Endodermal cell (in vitro differentiated cells): ENCODE data around the gene ARHGEF39. TPM values are rescaled to one million over a fixed set of nuclear protein-coding genes. Genes with fewer than 3 reads are reported as not detected.

Experiments used
- DNase-seq: peaks from one replicate; pipeline ENCODE4 v3.0.0-alpha.2; 2017
- H3K27ac ChIP-seq: 2 replicates; pipeline ENCODE4 v1.5.1; 2013; ENCODE audit warnings: mild to moderate bottlenecking, low read depth, low read length, moderate library complexity
- H3K27me3 ChIP-seq: 2 replicates; pipeline ENCODE4 v1.6.1; 2013; ENCODE audit warnings: mild to moderate bottlenecking, low read length, moderate library complexity; ENCODE audit not compliant: insufficient read depth, control insufficient read depth, poor library complexity, severe bottlenecking
- H3K36me3 ChIP-seq: 2 replicates; pipeline ENCODE4 v1.7.0; 2013; ENCODE audit warnings: mild to moderate bottlenecking, low read length, moderate library complexity; ENCODE audit not compliant: control insufficient read depth, insufficient read depth
- H3K4me1 ChIP-seq: one replicate; pipeline ENCODE4 v1.7.0; 2013; ENCODE audit warnings: low read length; ENCODE audit not compliant: control insufficient read depth, insufficient read depth
- H3K4me3 ChIP-seq: 2 replicates; pipeline ENCODE4 v1.5.1; 2013; ENCODE audit warnings: mild to moderate bottlenecking, low read length, moderate library complexity
- H3K9ac ChIP-seq: 2 replicates; pipeline ENCODE4 v1.6.1; 2013; ENCODE audit warnings: mild to moderate bottlenecking, low read length, moderate library complexity; ENCODE audit not compliant: poor library complexity, severe bottlenecking; ENCODE audit errors: extremely low read depth
- H3K9me3 ChIP-seq: 2 replicates; pipeline ENCODE4 v1.6.1; 2013; ENCODE audit warnings: mild to moderate bottlenecking, low read length, moderate library complexity; ENCODE audit not compliant: control insufficient read depth
- H3K27ac Mint-ChIP-seq: 2 replicates; pipeline ENCODE4 v1.8.0; 2020; ENCODE audit warnings: mixed read lengths
- H3K27me3 Mint-ChIP-seq: 2 replicates; pipeline ENCODE4 v1.8.0; 2021; ENCODE audit warnings: mild to moderate bottlenecking, mixed read lengths; ENCODE audit not compliant: insufficient read depth
- H3K36me3 Mint-ChIP-seq: 2 replicates; pipeline ENCODE4 v1.8.0; 2020; ENCODE audit warnings: low read depth, mixed read lengths
- H3K4me1 Mint-ChIP-seq: 2 replicates; pipeline ENCODE4 v1.8.0; 2020; ENCODE audit warnings: mixed read lengths
- H3K4me3 Mint-ChIP-seq: 2 replicates; pipeline ENCODE4 v1.8.0; 2020; ENCODE audit warnings: mild to moderate bottlenecking, moderate library complexity, mixed read lengths
- H3K9me3 Mint-ChIP-seq: 2 replicates; pipeline ENCODE4 v1.8.0; 2020; ENCODE audit warnings: mild to moderate bottlenecking, mixed read lengths
- CTCF ChIP-seq: fragments of 200-600 bp; sonication (generic); conservative IDR thresholded peaks from 2 replicates; pipeline ENCODE4 v1.5.0; 2021; ENCODE audit warnings: antibody characterized with exemption, mild to moderate bottlenecking
- WGBS, 2 experiments: methylation state at CpG; one replicate each; pipeline versions ENCODE4 v1.1.5 to v1.1.7; 2013; ENCODE audit warnings: missing lambda C conversion rate in 2 of 2, mixed read lengths in 1 of 2; ENCODE audit not compliant: insufficient coverage in 1 of 2, insufficient read length in 1 of 2; 5-methylcytosine and 5-hydroxymethylcytosine counted together
- total RNA-seq, 2 donors: library from RNA; stranded (reverse); fragmentation: NEBNext Ultra II Directional in 1 of 2; extraction: Animal tissue kit (Norgen Biotek cat#: 25700) in 1 of 2; gene quantifications; 2 replicates in 1 of 2; 3 replicates in 1 of 2; pipeline ENCODE4 v1.2.1, GENCODE V29; 2021

The ARHGEF39 gene
- total RNA-seq, 2 donors from 2014 or later, result 22.1 to 36.4 TPM

- Histone ChIP-seq H3K4me3 (no peak overlapping the region), H3K27me3 (no peaks in the 10 kb centered on the region), H3K9ac (no peak overlapping the region), H3K9me3 (no peaks in the 10 kb centered on the region), H3K36me3 (peaks cover 94% of the 10 kb centered on the region), H3K27ac (no peak overlapping the region), H3K4me1 (no peaks in the 10 kb centered on the region)
- no peak for TF ChIP-seq CTCF
- H3K36me3 Mint-ChIP-seq, result peaks cover 51% of the 10 kb centered on the region
- H3K27me3 Mint-ChIP-seq, result no peaks in the 10 kb centered on the region
- no peak overlapping the region for H3K27ac Mint-ChIP-seq
- no peak overlapping the region for H3K4me3 Mint-ChIP-seq
- WGBS, 2 experiments, result 92 to 95% methylated on average over 7 of the region's 7 CpGs
- H3K4me1 Mint-ChIP-seq, result no peaks in the 10 kb centered on the region
- DNase-seq, result no peak
- H3K9me3 Mint-ChIP-seq, result no peaks in the 10 kb centered on the region
Observed at GRCh38 chr9:35702696-35703095, 37.7 kb upstream of the ARHGEF39 start.

GRCh38 chr9:35700942-35701341, 35.9 kb upstream of the ARHGEF39 start:
- Mint-ChIP-seq H3K36me3 (peaks cover 53% of the 10 kb centered on the region), H3K4me1 (peaks cover 2% of the 10 kb centered on the region), H3K4me3 (no peak overlapping the region), H3K27me3 (no peaks in the 10 kb centered on the region), H3K9me3 (no peaks in the 10 kb centered on the region), H3K27ac (no peak overlapping the region)
- Histone ChIP-seq H3K27ac (no peak overlapping the region), H3K27me3 (no peaks in the 10 kb centered on the region), H3K9me3 (no peaks in the 10 kb centered on the region), H3K36me3 (peaks cover 95% of the 10 kb centered on the region), H3K9ac (no peak overlapping the region), H3K4me3 (no peak overlapping the region), H3K4me1 (no peaks in the 10 kb centered on the region)
- no peak for DNase-seq
- TF ChIP-seq CTCF, result no peak

GRCh38 chr9:35700031-35700430, 35.0 kb upstream of the ARHGEF39 start:
- no peak overlapping the region for H3K4me3 Mint-ChIP-seq
- peaks cover 2% of the 10 kb centered on the region for H3K4me1 Mint-ChIP-seq
- no peak for DNase-seq
- peaks cover 91% of the 10 kb centered on the region for H3K36me3 ChIP-seq
- no peaks in the 10 kb centered on the region for H3K9me3 ChIP-seq
- no peak overlapping the region for H3K27ac Mint-ChIP-seq
- peaks cover 50% of the 10 kb centered on the region for H3K36me3 Mint-ChIP-seq
- WGBS, 2 experiments, result 92 to 95% methylated on average over 11 of the region's 11 CpGs
- no peaks in the 10 kb centered on the region for H3K27me3 ChIP-seq
- TF ChIP-seq CTCF, result no peak
- no peaks in the 10 kb centered on the region for H3K4me1 ChIP-seq
- H3K27me3 Mint-ChIP-seq, result no peaks in the 10 kb centered on the region
- no peak overlapping the region for H3K9ac ChIP-seq
- no peaks in the 10 kb centered on the region for H3K9me3 Mint-ChIP-seq
- H3K4me3 ChIP-seq, result no peak overlapping the region
- no peak overlapping the region for H3K27ac ChIP-seq
